Ramos (cell line): ENCODE results near the gene ANKLE1.
"Not testable (repeated sequence)": the region's sequence is repeated elsewhere in the genome, so short reads cannot be mapped to it uniquely, and the experiment has no call there.

Experiments used
- in situ Hi-C: fragments of 300-500 bp; cut with MboI; formaldehyde crosslinking; loops from one replicate; pipeline ENCODE4 v1.14.3; 2022; ENCODE audit warnings: low sequenced_read_pairs; ENCODE audit not compliant: unreplicated experiment

Gene ANKLE1

DNA sequence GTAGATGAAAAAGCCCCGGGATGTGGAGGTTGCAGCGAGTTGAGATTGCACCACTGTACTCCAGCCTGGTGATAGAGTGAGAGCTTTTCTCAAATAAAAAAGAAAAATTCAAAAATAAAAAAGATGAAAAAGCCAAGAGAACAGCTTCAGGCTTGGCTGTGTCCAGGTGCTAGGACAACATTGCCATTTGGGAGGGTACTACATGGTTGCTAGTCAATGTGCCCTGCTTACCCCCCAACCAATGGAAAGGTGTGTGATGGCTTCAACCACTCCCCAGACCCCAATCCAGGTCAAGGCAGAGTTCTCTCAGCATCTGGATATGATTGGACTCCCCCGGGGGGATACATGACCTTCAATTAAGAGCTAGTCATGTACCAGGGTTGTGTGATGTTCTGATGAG lies 2.3 kb upstream of the ANKLE1 start:
- in situ Hi-C loops: no loop called here

DNA sequence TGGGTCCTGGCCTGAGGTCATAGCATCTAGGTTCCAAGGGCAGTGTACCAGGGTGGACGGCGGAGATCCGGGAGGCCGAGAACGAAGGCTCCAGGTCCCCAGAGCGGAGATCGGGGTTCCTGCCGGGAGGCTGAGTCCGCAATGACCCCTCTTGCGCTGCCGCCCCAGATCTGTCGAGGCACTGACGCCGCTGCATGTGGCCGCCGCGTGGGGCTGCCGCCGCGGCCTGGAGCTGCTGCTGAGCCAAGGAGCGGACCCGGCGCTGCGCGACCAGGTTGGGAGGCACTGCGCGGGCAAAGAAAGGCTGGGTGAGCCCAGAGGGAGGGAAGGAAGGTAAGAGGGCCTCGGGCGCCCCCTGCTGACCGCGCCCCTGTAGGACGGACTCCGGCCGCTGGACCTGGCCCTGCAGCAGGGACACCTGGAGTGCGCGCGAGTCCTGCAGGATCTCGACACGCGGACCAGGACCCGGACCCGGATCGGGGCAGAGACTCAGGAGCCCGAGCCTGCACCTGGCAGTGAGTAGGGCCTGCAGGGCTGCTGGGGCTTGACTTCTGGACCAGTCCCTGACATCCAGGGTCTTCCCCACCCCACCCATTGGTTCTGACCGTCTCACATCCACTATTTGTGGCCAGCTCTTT lies 906 bp downstream of the ANKLE1 start:
- in situ Hi-C loops: no loop called here

DNA sequence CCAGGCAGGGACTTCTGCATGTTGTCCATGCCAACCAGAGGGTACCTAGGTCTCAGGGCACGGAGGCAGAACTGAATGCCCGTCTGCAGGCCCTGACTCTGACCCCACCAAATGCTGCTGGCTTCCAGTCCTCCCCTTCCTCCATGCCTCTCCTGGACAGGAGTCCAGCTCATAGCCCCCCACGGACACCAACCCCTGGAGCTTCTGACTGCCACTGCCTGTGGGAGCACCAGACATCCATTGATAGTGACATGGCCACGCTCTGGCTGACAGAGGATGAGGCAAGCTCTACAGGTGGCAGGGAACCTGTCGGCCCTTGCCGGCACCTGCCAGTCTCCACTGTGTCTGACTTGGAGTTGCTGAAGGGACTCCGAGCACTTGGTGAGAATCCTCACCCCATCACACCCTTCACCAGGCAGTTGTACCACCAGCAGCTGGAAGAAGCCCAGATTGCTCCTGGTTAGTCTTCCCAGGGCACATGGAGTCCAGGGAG lies 1.8 kb downstream of the ANKLE1 start:
- in situ Hi-C loops: no loop called here

DNA sequence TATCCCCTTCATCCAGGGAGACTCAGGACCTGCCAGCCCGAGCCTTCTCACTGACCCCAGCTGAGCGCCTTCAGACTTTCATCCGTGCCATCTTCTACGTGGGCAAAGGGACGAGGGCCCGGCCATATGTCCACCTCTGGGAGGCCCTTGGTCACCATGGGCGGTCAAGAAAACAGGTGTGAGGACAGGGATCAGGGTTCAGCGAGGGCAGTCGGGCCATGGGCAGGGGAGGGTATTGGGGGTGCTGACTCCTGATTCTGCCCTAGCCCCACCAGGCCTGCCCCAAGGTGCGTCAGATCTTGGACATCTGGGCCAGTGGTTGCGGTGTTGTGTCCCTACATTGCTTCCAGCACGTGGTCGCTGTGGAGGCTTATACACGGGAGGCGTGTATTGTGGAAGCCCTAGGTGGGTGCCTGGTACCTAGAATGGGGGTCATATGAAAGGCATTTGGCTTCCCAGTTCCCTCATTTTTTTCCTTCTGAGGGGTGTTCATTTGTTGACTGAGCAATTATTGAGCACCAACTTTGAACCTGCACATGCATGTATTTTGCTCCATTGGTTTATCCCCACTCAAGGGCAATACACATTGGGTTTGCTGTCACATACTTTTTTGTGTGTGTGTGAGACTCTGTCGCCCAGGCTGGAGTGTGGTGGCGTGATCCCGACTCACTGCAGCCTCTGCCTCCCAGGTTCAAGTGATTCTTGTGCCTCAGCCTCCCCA lies 3.9 kb downstream of the ANKLE1 start:
- in situ Hi-C loops: loop anchor here (5.0 kb wide), 1 partner anchor 218 kb away; no protein-coding TSS in a partner anchor

DNA sequence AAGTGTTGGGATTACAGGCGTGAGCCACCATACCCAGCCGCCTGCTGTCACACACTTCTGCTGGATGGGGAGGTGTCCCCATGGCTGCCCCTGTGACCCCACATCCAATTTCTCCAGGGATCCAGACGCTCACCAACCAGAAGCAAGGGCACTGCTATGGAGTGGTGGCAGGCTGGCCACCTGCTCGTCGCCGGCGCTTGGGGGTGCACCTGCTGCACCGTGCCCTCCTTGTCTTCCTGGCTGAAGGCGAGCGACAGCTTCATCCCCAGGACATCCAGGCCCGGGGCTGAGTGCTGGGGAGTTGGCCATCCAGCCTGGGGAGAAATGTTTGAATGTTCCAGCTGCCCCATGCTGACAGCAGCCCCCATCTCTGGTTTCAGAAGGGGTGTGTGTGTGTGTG lies 4.6 kb downstream of the ANKLE1 start:
- in situ Hi-C loops: loop anchor here (5.0 kb wide), 1 partner anchor 219 kb away; no protein-coding TSS in a partner anchor

- in situ Hi-C loops: loop anchor here (5.0 kb wide), 1 partner anchor 219 kb away; no protein-coding TSS in a partner anchor
These were observed 5.1 kb downstream of the ANKLE1 start for GRCh38 chr19:17286752-17287151.

DNA sequence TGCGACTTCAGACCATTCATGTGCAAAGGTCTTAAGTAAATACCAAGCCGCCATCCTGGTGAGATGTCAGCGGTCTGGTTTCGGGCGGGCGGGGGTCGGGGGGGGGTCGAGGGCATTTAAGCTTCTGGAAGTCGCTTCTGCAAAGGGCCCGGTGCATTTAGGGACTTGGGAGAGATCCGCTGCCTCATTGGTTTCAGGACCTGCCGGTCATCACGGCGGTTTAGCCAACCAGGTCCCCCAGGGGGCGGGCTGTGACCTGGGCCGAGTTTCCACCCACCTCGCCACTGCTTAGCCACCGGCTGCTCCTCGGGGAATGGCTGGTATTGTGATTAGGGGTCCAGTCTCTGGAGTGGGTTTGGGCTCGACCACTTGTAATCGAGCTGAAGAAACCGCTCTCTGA lies 7.8 kb downstream of the ANKLE1 start:
- in situ Hi-C loops: loop anchor here (5.0 kb wide), 1 partner anchor 222 kb away; no protein-coding TSS in a partner anchor

- in situ Hi-C loops: no loop called here
These were observed 10.8 kb downstream of the ANKLE1 start for GRCh38 chr19:17292301-17293074.

- in situ Hi-C loops: no loop called here
These were observed 11.9 kb downstream of the ANKLE1 start for GRCh38 chr19:17293605-17294004.

GRCh38 chr19:17294051-17294891 lies 12.6 kb downstream of the ANKLE1 start:
- in situ Hi-C loops: no loop called here

DNA sequence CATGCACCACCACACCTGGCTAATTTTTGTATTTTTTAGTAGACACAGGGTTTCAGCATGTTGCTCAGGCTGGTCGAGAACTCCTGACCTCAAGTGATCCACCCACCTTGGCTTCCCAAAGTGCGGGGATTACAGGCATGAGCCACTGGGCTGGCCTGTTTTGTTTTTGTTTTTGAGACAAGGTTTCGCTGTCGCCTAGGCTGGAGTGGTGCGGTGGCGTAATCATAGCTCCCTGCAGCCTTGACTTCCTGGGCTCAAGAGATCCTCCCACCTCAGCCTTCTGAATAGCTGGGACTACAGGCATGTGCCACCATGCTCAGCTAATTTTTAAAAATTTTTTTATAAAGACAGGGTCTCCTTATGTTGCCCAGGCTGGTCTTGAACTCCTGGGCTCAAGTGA lies 13.8 kb downstream of the ANKLE1 start:
- in situ Hi-C loops: not testable (repeated sequence)

DNA sequence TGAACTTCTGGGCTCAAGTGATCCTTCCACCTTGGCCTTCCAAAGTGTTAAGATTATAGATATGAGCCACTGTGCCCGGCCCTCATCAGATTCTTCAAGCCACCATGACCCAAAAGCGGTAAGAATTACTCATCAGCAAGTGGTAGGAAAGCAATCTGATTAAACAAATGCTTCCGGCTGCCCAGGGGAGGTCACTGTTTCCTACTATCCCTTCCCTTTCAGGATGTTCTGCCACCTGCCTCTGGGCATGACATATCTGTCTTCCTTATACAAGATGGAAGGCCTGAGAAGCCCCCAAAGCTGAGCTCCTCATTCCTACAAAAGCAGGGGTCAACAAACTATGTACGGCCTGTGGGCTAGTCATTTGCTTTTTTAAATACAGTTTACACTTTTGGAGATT lies 14.6 kb downstream of the ANKLE1 start:
- in situ Hi-C loops: no loop called here

DNA sequence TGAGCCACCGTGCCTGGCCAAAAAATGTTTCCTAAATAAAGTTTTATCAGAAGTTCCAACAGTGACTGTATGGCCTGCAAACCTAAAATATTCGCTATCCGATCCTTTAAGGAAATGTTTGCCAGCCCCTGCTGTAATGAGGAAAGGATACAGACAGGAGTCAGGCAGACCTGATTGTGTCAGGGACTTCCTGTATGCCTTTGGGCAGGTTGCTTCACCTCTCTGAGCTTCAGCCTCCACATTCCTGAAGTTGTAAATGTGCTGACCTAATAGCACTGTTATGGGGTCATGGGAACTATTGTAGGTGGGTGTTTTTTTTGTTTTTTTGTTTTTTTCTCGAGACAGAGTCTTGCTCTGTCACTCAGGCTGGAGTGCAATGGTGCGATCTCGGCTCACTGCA lies 15.3 kb downstream of the ANKLE1 start:
- in situ Hi-C loops: no loop called here

- in situ Hi-C loops: no loop called here
These were observed 19.4 kb downstream of the ANKLE1 start for GRCh38 chr19:17300992-17301619.

GRCh38 chr19:17302391-17303166 lies 20.9 kb downstream of the ANKLE1 start:
- in situ Hi-C loops: no loop called here

DNA sequence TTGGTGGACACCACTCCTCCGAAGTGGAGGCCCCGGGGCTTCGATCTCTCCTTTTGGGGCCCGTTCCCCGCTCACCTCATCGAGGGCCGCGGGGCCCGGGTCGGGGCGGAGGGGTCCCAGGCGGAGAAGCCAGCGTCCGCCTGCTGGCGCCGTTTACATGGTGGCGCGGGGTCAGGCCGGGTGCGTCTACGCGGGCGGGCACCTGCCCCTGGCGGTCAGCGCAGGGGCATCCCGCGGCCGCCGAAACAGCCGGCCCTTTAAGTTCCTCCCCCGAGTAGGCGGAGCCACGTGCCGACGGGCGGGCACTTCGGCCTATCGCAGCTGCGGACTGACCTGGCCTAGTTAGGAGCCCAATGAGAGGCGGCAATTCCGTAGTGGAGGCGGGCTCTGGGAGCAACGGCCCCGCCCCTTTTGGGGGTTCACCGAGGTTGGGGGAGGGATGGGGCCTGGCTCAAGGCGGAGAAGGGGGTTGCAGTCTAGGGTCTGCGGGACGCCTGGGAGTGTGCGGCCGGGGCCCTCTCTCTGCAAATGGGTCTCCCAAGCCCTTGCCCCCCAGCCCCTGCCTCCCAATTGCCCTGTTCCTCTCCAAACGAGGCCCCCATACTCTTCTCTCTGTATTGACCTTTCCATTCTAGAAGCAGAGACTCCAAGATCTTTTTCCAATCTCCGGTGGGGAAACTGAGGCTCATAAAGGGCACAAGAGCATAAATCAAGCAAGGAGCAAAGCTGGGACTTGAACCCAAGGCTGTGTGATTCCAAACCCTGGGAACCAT lies 21.7 kb downstream of the ANKLE1 start, which contains the start of gene ABHD8:
Gene ABHD8 (minus strand): TSS at position 259 of the 773 bp plus-strand sequence. CDS start 1,809 bp downstream, outside the sequence.
- in situ Hi-C loops: no loop called here

DNA sequence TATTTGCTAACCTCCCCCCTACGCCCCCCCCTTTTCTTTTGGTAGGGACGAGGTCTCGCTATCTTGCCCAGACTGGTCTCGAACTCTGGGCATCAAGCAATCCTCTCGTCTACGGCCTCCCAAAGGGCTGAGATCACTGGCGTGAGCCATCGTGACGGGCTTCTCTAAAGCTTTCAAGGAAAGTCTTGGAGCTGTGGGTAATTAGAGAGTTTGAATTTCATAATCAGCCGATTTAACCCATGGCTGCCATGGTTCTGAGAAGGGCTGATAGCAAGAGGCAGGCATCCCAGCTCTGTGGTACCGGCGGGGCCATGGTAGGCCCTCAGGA lies 22.2 kb downstream of the ANKLE1 start:
- in situ Hi-C loops: no loop called here
